GM13977 (cell line): ENCODE measurements around the gene COQ8B.

Source experiments
- DNase-seq: peaks from one replicate; pipeline ENCODE4 v3.0.0; 2012; ENCODE audit warnings: low spot score
- CTCF ChIP-seq: IDR thresholded peaks from 2 replicates; pipeline ENCODE4 v1.5.1; 2012; ENCODE audit warnings: mild to moderate bottlenecking, control low read depth; ENCODE audit not compliant: insufficient read depth; ENCODE audit errors: extremely low read depth, missing control alignments
- in situ Hi-C: fragments of 300-500 bp; cut with MboI; formaldehyde crosslinking; loops from one replicate; pipeline ENCODE4 v1.12.0; 2022; ENCODE audit warnings: low sequenced_read_pairs, low pct_unique_long_range_greater_than_20kb, mixed read lengths, inconsistent platforms; ENCODE audit not compliant: unreplicated experiment

Gene COQ8B

GRCh38 chr19:40723661-40724254 is 7.1 kb upstream of the COQ8B start:
- in situ Hi-C loops, result no loop called here
- no peak for TF ChIP-seq CTCF
- DNase-seq, result no peak

- no peak for DNase-seq
- in situ Hi-C loops, result no loop called here
- no peak for TF ChIP-seq CTCF
Observed at GRCh38 chr19:40721936-40722661, 5.4 kb upstream of the COQ8B start.

- DNase-seq, result no peak
- in situ Hi-C loops, result no loop called here
- no peak for TF ChIP-seq CTCF
Observed at GRCh38 chr19:40721140-40721486, 4.4 kb upstream of the COQ8B start.

GRCh38 chr19:40719414-40719894 is 2.8 kb upstream of the COQ8B start:
- in situ Hi-C loops, result no loop called here
- DNase-seq, result no peak
- TF ChIP-seq CTCF, result no peak

GRCh38 chr19:40718774-40719391 is 2.2 kb upstream of the COQ8B start:
- in situ Hi-C loops, result no loop called here
- TF ChIP-seq CTCF, result no peak
- peak; percentile 46 for DNase-seq

- no peak for TF ChIP-seq CTCF
- DNase-seq, result no peak
- in situ Hi-C loops, result no loop called here
Observed at GRCh38 chr19:40717880-40718773, 1.4 kb upstream of the COQ8B start.
